Measurements from ENCODE around the gene QSOX1. TPM values are rescaled to one million over a fixed set of nuclear protein-coding genes. Genes with fewer than 3 reads are reported as not detected.

The QSOX1 gene
- total RNA-seq, 1 donor from 2014 or later: 11.9 TPM

DNA sequence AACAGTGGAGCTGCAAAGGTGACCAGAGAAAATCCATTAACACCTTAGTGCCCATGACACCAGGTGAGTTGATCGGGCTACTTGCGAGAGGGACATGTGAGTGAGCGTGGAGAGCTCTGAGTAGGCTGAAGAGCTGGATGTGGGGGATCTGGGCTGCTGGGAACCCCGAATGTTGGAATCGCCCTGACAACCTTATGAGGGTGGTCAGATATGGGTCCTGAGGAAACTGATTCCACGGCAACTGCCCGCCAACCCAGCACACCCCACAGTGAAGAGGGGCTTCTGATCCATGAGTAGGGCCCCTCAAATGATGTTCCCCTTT is 705 bp upstream of the QSOX1 start:
- Mint-ChIP-seq H3K36me3 (ENCODE audit: low read depth) (peaks cover 5% of the 10 kb centered on the region), H3K27me3 (no peaks in the 10 kb centered on the region), H3K4me3 (peak overlapping the region; percentile 96), H3K4me1 (peaks cover 23% of the 10 kb centered on the region), H3K27ac (peak overlapping the region; percentile 83), H3K9me3 (no peaks in the 10 kb centered on the region)
- DNase-seq: no peak
- intact Hi-C loops (cut with micrococcal nuclease): loop anchor here (1.0 to 10.0 kb wide), 8 partner anchors 25 to 1871 kb away; partner anchors contain the start of genes ACBD6, CEP350, LHX4 and STX6
- ChIA-PET POLR2A (interaction anchor here (0.5 to 1.2 kb wide), 5 partner anchors 9 to 348 kb away, joined by 3 to 8 read pairs (median 3); partner anchors contain the start of gene TOR1AIP1), CTCF (interaction anchor here (1.5 kb wide), 1 partner anchor 339 kb away, joined by 4 read pairs; no protein-coding TSS in a partner anchor)
- ATAC-seq (ENCODE audit: low read depth): no peak
- TF ChIP-seq, protein P1, sequence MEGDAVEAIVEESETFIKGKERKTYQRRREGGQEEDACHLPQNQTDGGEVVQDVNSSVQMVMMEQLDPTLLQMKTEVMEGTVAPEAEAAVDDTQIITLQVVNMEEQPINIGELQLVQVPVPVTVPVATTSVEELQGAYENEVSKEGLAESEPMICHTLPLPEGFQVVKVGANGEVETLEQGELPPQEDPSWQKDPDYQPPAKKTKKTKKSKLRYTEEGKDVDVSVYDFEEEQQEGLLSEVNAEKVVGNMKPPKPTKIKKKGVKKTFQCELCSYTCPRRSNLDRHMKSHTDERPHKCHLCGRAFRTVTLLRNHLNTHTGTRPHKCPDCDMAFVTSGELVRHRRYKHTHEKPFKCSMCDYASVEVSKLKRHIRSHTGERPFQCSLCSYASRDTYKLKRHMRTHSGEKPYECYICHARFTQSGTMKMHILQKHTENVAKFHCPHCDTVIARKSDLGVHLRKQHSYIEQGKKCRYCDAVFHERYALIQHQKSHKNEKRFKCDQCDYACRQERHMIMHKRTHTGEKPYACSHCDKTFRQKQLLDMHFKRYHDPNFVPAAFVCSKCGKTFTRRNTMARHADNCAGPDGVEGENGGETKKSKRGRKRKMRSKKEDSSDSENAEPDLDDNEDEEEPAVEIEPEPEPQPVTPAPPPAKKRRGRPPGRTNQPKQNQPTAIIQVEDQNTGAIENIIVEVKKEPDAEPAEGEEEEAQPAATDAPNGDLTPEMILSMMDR (IDR thresholded peaks at IDR 0.05): no peak

DNA sequence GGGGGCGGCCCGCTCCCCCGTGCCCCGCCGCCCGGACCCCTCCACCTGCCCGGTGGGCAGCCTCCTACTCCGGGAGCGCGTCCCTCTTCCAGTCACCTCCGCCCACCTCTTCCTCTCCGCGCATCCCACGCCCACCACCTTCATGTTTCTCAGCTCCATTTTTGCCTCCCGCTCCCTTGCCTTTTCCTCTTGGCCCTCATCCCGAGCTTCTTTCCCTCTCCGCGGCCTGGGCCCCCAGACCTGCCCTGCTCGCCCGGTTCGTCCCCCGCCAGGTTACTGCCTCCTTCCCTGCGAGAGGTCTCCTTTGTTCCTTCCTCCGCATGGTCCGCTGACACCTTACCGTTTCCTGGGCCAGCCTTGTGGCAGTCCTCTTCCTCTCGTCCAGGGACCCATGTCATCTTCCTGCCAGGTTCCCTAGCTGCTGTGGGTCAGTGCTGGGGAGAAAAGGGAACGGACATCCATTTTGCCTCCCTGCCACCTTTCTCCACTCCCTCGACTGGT is 563 bp downstream of the QSOX1 start:
- CTCF ChIA-PET: interaction anchor here (1.0 to 1.5 kb wide), 2 partner anchors 13 to 341 kb away, joined by 3 to 4 read pairs; no protein-coding TSS in a partner anchor
- DNase-seq: peak; percentile 24
- Mint-ChIP-seq H3K9me3 (no peaks in the 10 kb centered on the region), H3K4me1 (peaks cover 23% of the 10 kb centered on the region), H3K36me3 (ENCODE audit: low read depth) (peaks cover 5% of the 10 kb centered on the region), H3K27ac (peak overlapping the region; percentile 76), H3K4me3 (peak overlapping the region; percentile 94), H3K27me3 (no peaks in the 10 kb centered on the region)
- TF ChIP-seq, protein P1 (IDR thresholded peaks at IDR 0.05): no peak
- intact Hi-C loops (cut with micrococcal nuclease): loop anchor here (2.0 to 10.0 kb wide), 3 partner anchors 76 to 1870 kb away; partner anchors contain the start of genes LHX4 and STX6
- POLR2A ChIA-PET: interaction anchor here (0.6 to 1.2 kb wide), 7 partner anchors 10 to 849 kb away, joined by 3 to 8 read pairs (median 3); partner anchors contain the start of genes CEP350 and TOR1AIP1
- ATAC-seq (ENCODE audit: low read depth): no peak

DNA sequence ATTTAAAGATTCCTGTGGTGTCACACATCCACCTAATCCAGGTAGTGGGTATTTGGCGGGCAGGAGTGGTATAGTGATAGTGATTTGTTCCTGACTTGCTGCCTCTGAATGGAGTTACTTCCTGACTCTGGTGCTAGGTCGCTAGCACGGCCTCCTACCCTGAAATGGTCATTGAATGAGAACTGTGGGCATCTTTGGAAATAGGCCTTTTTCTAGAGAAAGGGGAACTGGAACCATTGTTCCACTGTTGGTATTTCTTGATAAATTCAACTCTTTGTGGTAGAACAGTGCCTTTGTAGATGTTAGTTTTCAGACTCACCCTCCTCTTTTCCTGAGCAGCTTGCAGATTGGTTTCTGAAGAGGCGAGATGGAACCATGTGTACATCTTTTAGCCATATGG is 1.5 kb downstream of the QSOX1 start:
- peak overlapping the region; percentile 94 for H3K4me3 Mint-ChIP-seq
- no peaks in the 10 kb centered on the region for H3K27me3 Mint-ChIP-seq
- no peak overlapping the region for H3K27ac Mint-ChIP-seq
- ChIA-PET POLR2A (no interaction called here), CTCF (interaction anchor here (1.4 kb wide), 1 partner anchor 11 kb away, joined by 3 read pairs; no protein-coding TSS in a partner anchor)
- peaks cover 23% of the 10 kb centered on the region for H3K4me1 Mint-ChIP-seq
- DNase-seq (no peak), ATAC-seq (ENCODE audit: low read depth) (no peak)
- TF ChIP-seq, protein P1 (IDR thresholded peaks at IDR 0.05): no peak
- intact Hi-C loops (cut with micrococcal nuclease): loop anchor here (10.0 kb wide), 2 partner anchors 869 to 1869 kb away; partner anchors contain the start of gene STX6
- peaks cover 5% of the 10 kb centered on the region for H3K36me3 Mint-ChIP-seq (ENCODE audit: low read depth)
- H3K9me3 Mint-ChIP-seq: no peaks in the 10 kb centered on the region

DNA sequence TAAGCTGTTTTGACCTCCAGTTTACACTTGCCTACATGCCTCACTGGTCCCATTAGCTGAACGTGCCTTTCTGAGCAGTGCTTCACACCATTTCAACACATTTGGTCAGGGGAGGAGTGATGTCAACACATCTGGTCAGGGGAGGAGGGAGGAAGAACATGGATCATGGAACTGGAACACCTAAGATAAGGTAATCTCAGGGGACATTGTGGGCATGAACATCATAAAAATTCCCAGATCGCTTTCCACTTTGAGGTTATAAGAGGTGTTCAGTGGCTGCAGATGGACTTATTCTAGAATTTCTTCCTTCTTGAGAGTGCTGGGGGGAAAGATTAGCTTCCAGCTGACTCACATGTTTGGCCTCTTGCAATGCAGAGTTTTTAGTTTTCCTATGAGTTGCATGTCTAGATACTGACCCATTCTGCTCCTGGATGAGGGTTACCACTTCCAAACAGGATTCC is 2.0 kb downstream of the QSOX1 start:
- Mint-ChIP-seq H3K27ac (no peak overlapping the region), H3K9me3 (no peaks in the 10 kb centered on the region), H3K36me3 (ENCODE audit: low read depth) (peaks cover 5% of the 10 kb centered on the region), H3K4me1 (peaks cover 23% of the 10 kb centered on the region), H3K27me3 (no peaks in the 10 kb centered on the region), H3K4me3 (no peak overlapping the region)
- no peak for ATAC-seq (ENCODE audit: low read depth)
- TF ChIP-seq, protein P1 (IDR thresholded peaks at IDR 0.05): no peak
- POLR2A ChIA-PET: no interaction called here
- DNase-seq: no peak
- CTCF ChIA-PET: interaction anchor here (1.4 kb wide), 1 partner anchor 10 kb away, joined by 3 read pairs; no protein-coding TSS in a partner anchor
- intact Hi-C loops (cut with micrococcal nuclease): loop anchor here (10.0 kb wide), 2 partner anchors 868 to 1868 kb away; partner anchors contain the start of gene STX6

DNA sequence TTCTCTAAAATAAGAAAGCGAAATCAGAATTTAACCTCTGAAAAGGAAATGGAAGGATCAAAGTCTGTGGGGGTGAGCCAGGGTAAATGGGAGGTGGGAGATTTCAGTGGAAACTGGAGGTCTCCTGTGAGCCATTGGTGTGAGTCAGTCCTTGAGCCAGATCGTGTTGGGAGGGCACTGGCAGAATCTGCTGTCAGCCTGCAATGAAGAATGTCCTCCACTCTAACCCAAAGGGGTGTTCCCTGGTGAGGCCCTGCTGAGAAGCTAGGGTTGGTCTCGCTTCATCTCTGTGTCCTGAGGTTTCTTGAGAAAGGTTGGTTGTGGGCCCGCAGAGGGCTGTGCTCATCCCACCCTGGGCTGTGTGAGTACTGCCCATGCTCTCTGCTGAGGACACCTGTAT is 2.4 kb downstream of the QSOX1 start:
- Mint-ChIP-seq H3K27me3 (no peaks in the 10 kb centered on the region), H3K4me1 (peaks cover 23% of the 10 kb centered on the region), H3K27ac (no peak overlapping the region), H3K9me3 (no peaks in the 10 kb centered on the region), H3K4me3 (no peak overlapping the region), H3K36me3 (ENCODE audit: low read depth) (peaks cover 5% of the 10 kb centered on the region)
- DNase-seq: no peak
- intact Hi-C loops (cut with micrococcal nuclease): loop anchor here (10.0 kb wide), 2 partner anchors 868 to 1868 kb away; partner anchors contain the start of gene STX6
- CTCF ChIA-PET: interaction anchor here (1.4 kb wide), 1 partner anchor 10 kb away, joined by 3 read pairs; no protein-coding TSS in a partner anchor
- no peak for ATAC-seq (ENCODE audit: low read depth)
- POLR2A ChIA-PET: no interaction called here
- TF ChIP-seq, protein P1 (IDR thresholded peaks at IDR 0.05): no peak
